NCI-H345 treated with DMSO at 0.1 percent for 48 hours (cell line): ENCODE results near the gene ZRANB1.

Experiments
- DNase-seq: peaks from one replicate; lab custom pipeline; 2025; ENCODE audit not compliant: unreplicated experiment; lab: John Stamatoyannopoulos, UW

The ZRANB1 gene

DNA sequence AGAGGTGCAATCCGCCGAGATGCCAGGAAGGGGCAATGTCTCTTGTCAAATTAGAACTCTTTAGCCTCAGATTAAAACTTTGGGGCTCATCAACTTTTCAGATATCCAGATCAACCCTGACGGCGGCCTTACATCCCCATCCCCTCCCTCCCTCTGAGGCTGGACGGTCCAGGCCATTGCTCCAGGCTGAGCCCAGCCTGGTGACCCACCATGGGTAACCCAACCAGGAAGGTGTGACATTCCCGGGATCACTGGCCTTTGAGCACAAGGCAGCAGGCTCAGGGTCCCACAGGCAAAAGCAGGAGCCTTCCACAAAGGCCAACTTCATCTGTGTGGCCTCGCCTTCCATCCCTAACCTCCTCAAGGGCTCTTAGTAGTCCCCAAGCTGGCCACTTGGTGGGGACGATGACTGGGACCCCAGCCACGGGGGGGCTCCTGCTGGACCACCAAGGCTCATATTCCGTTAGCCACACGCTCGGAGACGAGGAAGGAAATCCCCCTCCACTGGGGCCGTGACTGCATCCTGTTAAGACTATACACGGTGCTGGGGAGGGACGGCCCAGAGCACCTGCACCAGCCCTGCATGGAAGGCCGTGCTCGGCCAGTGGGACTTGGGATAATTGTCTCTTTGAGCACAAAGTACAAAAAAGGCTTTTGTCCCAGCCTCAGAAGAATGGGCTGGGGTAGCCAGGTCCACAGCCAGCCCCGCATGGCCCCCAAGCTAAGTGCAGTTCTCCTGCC is 62.8 kb downstream of the ZRANB1 start:
- DNase-seq, result no peak

DNA sequence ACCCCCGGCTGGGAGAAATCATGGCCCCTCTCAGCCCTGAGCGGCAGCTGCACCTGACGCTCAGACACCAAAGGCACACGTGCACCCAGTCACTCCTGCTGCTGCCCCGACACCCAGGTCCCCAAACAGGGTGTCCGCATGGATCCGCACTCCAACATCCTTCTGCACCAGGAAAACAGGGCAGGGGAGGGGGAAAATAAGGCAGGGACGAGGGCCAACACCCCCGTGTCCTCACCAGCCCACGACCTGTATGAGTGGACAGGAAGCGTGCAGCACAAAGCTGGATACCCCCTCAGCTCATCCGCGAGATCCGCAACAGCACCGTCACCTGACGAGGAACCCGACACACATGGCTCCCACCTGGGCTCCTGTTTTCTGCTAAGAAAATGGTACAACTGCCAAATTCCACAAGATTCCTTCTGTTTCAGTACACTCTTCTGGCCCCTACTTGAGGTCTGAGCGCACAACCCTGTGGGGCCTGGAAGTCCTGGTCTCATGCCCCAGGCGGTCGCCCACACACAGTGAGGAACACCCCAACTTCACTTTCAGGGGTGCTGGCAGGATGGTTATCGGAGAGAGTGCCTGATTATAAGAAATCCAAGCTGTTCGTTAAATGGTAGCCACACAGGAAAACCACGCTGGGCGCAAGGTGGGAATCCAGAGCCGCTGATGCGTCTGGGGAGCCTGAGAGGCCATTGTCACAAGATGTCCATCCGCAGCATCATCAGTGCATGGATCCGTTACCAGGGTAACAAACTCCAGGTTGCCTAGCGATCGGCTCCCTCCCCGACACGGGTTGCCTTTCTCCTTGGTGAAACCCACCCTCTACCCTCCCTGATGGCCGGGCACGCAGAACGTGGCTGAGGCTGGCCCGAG is 63.6 kb downstream of the ZRANB1 start:
- no peak for DNase-seq

DNA sequence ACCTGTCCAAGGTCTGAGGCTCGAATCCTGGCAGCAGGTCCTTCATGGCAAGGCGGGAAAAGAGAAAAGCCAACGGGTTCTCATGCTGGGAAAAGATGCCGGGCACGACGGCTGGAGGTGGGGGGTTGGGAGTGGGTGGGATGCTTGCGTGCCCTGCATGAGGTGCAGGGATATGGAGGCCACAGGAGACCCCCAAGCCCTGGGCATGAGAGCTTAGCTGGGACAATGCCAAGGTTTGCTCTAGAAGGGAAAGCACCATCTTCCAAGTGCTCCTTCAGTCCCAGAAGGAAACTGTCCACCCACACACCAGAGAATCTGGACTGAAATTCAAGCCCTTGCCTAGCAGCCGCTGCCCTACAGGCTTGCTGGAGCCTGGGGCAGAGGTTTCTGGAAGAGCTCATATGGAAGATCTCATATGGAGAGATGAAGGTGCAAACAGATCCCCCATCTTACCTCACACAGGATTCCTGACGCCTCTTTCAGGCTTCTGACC is 64.3 kb downstream of the ZRANB1 start:
- no peak for DNase-seq

DNA sequence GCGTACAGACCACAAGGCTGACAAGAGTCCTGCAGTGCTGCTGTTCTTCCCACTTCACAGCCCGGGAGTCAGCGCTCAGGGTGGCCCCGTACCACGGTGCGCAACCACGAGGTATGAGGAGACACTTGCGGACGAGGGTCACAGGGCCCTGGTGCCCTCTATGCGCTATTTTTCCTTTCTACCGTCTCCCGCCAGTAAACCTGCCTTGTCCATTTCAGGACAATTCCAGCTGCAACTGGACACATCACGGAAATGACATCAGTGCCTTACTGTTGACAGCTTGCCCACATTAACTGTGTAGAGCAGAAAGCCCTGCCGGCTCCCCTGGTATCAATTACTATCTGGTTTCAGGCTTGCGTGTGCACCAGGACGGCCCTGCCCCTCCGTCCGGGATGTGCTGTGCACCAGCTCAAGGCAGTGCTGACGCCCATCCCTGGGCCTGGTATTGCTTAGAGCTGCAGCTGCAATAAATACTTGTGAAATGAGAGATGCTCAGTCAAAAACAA is 65.1 kb downstream of the ZRANB1 start:
- no peak for DNase-seq

DNA sequence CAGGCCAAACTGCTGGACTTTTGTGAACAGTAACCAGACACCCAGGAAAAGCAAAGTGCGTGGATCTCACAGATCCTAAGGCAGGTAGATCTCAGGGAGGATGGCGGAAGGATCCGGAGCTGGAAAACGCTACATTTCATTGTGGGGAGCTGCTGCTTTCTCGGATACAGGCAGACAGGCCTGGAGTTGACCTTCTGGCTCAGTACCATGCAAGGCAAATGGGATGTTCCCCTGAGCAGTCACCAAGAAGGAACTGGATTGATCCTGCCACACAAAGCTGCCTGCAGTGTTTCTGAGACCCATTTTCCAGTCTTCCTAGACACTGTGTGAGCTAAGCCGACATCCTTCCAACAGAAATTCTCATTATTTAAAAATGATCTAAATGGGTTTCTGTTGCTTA is 65.5 kb downstream of the ZRANB1 start:
- DNase-seq, result no peak

DNA sequence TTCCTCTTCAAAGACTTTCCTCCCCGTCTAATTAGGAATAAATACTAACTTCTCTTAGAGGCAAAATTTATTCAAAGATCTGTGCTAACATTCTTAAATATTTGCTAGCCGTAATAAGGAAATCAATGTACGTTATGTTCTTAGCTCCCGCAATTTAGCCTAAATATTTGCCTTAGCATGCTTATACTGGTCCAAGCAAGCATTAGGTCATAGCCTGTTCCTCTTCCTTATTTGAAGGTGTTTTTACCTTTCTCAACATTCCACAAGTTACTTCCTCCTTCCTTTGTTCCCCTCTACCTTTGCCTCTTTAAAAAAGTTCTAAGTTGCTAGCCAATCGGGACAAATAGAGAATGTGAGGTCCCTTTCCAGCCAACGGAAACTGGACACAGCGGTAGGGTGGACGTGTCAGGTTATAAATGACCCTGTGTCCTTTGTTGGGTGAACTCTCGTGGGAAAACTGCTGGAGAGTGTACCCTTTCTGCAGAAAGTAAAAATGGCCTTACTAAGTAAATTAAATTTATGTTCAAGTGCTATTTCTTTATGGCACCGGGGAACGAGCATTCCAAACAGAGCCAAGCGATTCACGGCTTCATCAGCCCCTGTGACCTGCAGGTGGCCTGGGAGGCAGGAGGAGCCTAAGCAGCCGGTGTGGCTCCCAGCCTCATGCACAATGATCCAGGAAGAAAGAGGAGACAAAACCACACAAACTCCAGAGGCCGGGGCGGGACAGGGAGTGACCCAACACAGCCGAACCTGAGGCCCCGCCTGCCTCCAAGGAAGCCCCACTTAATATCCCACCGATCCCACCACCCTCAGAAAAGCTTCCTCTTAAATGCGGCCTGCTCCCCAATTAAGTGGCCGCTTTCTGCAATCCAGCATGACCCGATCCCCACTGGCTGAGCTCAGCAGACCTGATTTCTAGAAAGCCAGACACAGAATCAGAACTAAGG is 67.0 kb downstream of the ZRANB1 start:
- DNase-seq, result no peak

DNA sequence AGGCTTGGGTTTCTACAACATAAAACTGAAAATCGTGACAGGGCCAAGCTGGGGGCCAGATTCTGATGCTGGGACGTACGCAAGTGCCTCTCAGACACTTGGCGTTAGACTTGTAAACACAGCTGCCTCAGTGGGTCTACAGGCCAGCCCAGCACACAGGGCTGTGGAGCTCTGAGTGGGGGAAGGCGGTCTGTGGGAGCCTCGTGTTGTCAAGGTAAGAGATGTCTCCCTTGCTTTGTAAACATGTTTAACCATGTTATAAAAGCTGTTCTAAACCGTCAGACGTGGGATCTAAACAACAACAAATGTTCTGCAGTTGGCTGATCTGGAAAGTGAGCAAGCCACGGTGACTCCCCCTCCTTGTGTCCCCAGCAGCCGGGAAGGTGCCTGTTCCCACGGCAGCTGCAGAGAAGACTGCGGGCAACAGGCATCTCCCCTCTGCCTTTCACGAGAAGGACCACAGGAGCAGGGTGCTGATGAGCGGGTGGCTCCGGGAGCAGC is 67.8 kb downstream of the ZRANB1 start:
- no peak for DNase-seq

DNA sequence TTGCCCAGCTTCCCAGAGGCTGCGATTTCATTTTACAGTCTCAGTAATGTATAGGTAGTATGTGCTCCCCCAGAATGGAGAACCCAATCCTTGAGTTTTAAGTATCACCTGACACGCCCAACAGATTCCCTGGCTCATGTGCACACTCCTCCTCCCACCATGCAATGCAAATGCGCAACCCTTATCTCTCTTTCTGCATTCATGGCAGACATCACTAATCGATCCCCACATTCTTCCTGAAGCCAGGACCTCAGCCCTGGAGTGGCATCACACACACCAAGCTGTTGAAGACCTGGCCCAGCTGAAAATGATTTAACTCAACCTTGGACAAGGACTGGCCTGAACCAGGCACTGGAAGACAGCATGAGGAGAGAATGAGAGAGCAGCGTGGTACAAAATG is 68.4 kb downstream of the ZRANB1 start:
- DNase-seq, result no peak

DNA sequence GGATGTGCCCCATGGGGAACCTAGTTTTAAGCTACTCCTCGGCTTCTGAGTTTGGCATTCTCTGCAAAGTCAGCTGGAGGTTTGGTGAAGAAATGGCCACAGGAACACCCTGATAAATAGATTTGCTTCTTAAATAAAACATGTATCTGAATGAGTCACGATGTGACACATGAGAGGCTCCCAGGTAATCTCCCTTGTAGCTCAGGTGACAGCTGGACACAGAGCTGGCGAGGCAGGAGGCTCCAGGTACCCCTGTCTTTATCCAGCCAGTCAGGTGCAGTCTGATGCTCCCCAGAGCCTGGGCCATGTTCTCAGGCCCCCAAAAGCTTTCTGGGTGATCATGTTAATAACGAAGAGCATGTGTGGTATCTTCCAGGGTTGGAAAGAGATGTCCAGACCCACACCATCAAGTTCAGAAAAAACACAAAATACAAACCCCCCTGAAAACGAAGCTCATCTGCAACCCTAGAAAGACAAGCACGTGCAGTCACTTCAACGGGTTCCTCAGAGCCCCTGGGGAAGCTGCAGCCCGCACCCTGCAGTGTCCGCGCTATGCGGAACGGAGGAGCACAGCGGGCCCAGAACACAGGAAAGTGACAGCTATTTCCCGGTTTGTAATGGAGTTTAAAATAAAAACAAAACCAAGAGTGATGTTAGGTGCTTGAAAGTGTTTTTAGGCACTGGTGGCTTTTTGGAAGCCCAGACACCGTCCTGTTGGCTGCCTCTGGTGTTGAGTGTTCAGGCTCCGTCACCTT is 69.4 kb downstream of the ZRANB1 start:
- DNase-seq, result no peak

DNA sequence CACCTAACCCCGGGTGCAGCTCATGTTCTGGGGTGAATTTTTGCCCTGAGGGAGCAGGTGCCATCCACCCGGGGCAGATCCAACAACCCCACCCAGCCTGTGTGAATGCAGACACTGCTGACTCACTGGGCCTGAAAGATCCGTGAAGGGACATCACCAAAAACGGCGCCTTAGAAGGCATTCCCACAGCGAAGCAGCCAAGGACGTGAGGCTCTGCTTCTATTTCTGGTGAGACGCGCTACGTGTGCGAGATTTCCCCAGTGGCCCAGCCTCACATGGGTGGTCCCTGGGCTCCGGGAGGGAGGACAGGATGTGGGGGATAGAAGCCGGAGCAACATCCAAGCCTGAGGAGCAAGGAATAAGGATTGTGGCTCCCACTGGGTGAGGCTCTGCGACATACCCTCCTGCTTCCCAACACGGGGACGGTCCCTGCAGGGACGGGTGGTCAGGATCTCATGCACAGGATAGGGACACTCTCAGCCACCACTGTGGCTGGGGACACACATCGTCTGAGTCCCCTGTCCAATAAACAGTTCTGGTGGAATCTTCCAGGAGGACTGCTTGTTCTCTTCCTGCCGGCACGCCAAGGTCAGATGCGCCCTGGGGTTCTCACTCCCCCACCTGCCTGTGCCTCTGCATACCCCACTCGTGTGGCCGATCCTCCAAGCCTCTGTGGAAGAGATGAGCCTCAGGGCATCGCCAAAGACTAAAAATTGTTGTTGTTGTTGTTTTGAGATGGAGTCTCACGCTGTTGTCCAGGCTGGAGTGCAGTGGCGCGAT is 70.2 kb downstream of the ZRANB1 start:
- DNase-seq, result no peak

DNA sequence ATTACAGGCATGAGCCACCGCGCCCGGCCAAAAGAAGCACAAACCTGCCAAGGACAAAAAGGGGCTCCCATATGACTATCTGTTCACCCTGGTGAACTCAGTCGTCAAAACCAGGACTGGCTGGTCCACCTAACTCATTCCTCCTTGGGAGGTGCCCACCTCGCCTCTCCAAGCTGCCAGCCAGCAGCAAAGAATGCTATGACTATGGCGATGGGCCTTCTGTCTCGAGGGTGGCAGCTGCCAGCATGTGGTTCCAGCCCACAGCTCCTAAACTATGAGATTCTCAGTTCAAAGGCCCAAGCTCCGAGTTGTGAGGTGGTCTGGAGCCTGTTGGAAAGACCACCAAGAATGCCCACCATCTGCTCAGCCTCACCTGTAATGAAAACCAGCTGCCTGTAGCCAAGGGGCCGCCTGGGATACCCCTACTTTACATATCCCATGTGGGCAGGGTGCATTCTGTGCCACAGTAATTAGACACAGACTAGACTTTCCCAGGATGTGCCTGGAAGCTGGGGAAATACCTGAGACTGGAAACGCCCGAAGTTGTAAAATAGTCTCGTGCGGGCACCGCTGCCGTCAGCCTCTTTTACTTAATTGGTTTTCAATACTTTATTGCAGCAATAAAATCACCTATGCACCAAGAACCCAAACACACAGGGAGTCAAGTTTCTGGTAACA is 71.1 kb downstream of the ZRANB1 start:
- no peak for DNase-seq

DNA sequence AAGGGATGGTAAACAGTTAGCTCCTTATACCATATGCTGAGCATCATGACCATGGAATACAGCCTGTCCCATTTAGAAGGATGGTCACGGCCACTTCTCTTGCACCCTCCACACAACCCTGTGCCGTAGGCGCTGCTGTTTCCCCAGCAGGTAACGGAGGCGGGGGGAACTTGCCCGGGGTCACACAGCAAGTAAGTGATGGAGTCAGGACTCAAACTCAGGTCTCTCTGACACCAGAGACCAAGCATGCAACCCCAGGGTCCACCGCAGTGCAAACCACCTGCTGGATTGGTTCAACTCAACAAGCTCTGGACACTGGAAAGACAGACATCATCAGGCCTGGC is 71.6 kb downstream of the ZRANB1 start:
- DNase-seq, result no peak

DNA sequence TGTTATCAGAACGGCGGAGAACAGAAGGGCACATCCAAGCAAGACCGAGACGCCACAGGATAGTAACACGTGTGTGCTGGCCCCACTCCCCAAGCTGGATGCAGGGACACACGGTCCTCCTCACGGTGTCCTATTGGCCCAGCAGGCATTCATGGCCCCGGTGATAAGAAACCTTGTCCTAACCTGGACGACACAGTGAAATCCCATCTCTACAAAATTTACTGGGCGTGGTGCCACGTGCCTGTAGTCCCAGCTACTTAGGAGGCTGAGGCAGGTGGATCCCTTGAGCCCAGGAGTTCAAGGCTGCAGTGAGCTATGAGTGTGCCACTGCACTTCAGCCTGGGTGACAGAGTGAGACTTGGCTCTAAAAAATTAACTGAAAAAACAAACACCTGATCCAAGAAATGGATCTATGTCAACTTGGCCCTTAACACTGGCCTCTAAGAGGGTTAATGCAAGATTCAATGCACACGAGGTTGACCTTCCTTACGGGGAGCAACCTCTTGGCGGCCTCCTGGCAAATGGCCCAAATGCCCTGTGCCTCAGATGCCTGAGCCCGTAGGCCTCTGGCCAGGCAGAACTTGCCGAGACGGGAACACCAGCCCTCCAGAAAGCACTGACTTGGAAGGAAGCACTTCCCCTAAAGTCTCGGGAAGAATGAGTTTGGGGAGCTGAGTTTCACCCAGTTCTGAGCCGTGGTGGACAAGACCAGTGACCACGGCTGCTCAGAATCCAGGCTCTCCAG is 72.3 kb downstream of the ZRANB1 start:
- no peak for DNase-seq

DNA sequence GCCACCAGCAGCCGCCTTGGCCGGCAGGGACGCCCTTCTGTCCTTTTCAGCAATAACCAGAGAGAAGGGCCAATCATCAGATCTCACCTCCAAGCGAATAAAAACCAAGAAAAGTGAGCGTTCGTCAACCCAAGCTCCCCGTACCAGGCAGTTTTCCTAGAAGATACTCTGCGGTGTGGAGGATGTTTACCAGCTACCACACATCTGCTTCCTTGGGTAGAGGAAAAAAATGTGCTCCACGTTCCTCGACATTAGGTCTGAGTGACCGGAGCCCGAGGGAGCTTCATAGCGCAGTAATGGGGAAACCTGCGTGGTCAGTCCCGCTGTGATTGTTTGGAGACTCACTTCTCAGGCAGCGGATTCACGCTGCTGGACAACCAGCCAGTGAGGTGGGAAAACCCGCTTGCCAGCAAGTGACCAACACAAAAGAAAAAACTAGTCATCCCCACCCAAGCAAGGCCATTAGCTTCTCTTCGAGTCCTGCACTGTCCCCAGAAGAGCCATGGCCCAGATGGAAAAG is 73.0 kb downstream of the ZRANB1 start:
- DNase-seq, result no peak

DNA sequence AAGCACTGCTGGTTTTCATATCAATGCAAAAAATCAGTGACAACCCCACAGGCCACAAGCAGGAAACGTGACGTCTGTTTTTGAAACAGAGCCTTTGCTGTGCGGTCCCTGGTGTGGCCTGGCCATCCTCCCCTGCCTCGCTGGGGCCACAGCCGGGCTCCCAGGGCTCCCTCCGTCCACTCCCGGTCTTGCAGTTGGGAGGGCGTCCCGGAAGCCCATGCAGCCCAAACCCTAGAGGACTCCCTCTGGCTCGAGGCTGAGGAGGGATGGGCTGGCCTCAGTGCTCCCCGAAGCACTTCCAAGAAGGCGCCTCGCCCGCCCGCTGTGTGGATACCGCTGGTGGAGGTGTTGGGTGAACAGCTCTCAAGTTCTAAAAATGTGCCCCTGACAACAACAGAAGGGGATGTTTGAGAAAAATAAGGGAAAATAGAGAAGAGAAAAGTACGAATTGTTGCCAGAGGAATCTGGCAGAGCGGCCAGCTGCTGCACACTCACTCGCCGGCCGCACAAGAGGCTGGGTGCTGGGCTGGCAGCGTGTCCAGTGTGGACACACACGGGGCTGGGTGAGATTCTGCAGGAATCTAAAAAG is 73.5 kb downstream of the ZRANB1 start:
- no peak for DNase-seq

DNA sequence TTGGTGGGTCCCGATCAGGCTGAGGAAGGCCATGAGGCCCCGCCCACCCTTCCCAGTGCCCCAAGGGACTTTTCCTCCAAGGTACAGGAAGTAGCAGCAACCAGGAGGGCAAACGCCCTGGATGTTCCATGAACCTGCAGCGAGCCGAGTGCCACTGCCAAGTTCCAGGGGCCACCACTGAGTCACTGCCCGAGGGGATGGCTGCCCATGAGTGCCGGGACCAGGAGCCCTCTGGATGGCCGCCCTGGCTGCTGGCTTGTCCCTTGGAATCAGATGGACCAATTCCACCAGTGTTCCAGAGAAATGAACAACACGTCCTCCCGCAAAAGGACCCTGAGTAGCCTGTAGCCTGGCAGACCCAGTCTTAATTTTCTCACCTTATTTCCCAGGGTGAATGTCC is 74.2 kb downstream of the ZRANB1 start:
- DNase-seq, result no peak

DNA sequence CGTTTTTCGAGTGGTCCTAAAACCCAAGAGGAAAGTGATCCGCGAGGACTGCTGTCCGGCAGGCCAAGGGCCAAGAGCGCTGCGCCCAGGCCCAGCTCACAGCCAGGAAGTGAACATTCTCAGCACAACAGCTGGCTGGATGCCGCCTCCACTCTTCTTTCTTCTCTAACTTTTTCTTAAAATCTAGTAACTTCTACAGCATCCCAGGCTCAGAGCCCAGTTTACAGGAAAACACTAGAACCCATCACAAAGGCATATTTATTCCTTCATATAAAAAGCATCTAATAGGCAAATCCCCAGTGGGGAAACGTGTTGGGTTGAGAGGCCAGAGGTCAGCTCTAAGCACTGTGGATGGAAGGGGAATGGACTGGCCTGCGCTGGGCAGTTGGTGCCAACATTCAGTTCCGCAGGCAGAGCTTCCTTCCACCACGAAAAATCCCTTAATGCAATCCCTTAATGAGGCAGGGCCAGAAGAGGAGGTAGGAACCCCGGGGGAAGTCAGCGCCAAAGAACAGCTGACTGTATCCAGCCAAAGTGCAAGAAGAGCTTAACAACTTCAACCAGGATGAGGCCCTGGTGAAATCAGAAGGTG is 74.8 kb downstream of the ZRANB1 start:
- DNase-seq, result no peak
